ENCODE measurements around the gene CLEC9A. TPM values are rescaled to one million over a fixed set of nuclear protein-coding genes. Genes with fewer than 3 reads are reported as not detected.

The CLEC9A gene
- total RNA-seq = not detected in 2 replicates

DNA sequence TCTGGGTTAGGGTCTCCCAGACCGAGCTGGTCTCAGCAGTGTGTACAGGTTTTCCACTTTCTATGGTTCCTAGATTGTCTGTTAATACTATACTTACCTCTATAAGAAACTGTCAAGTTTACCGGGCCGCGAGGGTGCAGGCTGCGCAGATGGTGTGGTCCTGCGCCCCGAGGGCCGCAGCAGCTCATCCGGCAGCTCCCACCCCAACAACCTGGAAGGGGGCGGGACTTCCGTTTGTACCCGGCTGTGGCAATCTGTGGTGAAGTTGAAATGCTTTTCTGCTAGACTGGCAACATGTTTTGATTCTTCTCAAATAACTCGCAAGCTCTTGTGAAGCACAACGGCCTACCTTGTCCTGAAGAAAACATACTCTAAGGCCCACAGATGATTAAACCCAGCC is at the start of gene CLEC9A:
TSS of gene CLEC9A (plus strand) at position 237 of the 400 bp plus-strand sequence. CDS start 22,006 bp downstream, outside the sequence.

DNA sequence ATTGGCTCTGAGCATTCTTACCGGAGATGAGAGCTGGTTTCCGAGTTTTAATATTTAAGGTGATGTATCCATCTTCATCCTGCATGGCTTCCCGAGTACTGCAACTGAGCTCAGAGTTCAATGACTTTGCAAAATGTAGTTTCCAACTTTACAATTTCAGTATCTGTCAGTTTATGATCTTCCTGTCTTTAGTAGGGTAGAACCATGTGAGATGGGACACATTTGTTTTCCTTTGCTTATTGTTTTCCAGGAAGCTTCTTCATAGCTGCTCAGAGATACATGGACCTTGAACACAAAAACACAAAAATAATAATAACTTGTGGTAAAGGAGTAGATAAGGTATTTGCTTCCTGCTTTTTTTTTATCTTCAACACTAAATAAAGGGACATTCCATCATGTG is 31.5 kb upstream of the CLEC9A start, which contains the start of gene CLEC1B:
TSS of gene CLEC1B (minus strand) at position 106 of the 400 bp plus-strand sequence. CDS start at position 85, 21 bp downstream.

DNA sequence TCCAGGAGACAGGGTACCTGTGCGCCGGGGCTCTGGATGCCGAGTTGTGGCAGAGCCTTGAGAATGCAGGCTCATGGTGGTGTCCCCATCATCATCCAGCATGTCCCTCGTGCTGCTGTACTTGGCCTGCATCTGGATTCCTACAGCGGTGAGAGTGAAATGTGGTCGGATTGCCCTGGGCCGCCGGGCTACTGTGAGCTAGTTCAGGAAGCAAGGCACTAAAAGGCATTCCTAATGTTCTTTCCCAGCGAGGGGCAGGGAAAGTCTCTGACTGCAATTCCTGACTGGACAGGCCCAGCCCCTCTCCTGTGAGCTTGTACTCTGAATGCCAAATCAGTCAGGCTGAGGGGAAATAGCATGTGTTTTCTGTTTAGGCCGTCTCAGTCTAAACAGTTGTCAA is 68.3 kb downstream of the CLEC9A start, which contains the start of gene CLEC1A:
TSS of gene CLEC1A (minus strand) at position 195 of the 400 bp plus-strand sequence. CDS start at position 132, 63 bp downstream.

Other genes with a start within 250 kb of the CLEC9A start
- gene KLRF1, start 203.2 kb upstream of the CLEC9A start, total RNA-seq = 0.25 TPM in 1 of 2 replicates, not detected in the other
- gene CLEC2B, start 161.3 kb upstream of the CLEC9A start, total RNA-seq = not detected in 2 replicates
- not detected in 2 replicates for gene KLRF2, start 149.2 kb upstream of the CLEC9A start, total RNA-seq
- gene CLEC2A, start 98.3 kb upstream of the CLEC9A start, total RNA-seq = not detected in 2 replicates
- gene CLEC12A, start 59.3 kb upstream of the CLEC9A start, total RNA-seq = not detected in 2 replicates
- gene CLEC1B, start 31.6 kb upstream of the CLEC9A start, total RNA-seq = not detected in 2 replicates
- gene CLEC12B, start 20.1 kb upstream of the CLEC9A start, total RNA-seq = not detected in 2 replicates
- not detected in 2 replicates for gene CLEC1A, start 68.3 kb downstream of the CLEC9A start, total RNA-seq
- not detected in 2 replicates for gene CLEC7A, start 99.5 kb downstream of the CLEC9A start, total RNA-seq
- gene OLR1, start 141.4 kb downstream of the CLEC9A start, total RNA-seq = 0.51 and 1.5 TPM in 2 replicates
- 1.3 TPM in 1 of 2 replicates, not detected in the other for gene TMEM52B, start 148.3 kb downstream of the CLEC9A start, total RNA-seq
- gene GABARAPL1, start 182.2 kb downstream of the CLEC9A start, total RNA-seq = 21.0 and 94.1 TPM in 2 replicates